IPS-18c (cell line): Measurements from ENCODE around the gene CLRN2.
"Not testable (repeated sequence)": the region's sequence is repeated elsewhere in the genome, so short reads cannot be mapped to it uniquely, and the experiment has no call there.

Experiments
- H3K4me3 ChIP-seq: 2 replicates; pipeline ENCODE4 v1.7.0; 2013; ENCODE audit warnings: low read depth, mild to moderate bottlenecking, low read length, moderate library complexity; ENCODE audit not compliant: insufficient read depth
- H3K9me3 ChIP-seq: one replicate; pipeline ENCODE4 v1.6.1; 2013; ENCODE audit warnings: mild to moderate bottlenecking, low read length, moderate library complexity; ENCODE audit not compliant: control insufficient read depth, insufficient read depth

CLRN2 gene

GRCh38 chr4:17526695-17527477 is 11.9 kb downstream of the CLRN2 start:
- Histone ChIP-seq H3K4me3 (no peak overlapping the region), H3K9me3 (no peaks in the 10 kb centered on the region)

DNA sequence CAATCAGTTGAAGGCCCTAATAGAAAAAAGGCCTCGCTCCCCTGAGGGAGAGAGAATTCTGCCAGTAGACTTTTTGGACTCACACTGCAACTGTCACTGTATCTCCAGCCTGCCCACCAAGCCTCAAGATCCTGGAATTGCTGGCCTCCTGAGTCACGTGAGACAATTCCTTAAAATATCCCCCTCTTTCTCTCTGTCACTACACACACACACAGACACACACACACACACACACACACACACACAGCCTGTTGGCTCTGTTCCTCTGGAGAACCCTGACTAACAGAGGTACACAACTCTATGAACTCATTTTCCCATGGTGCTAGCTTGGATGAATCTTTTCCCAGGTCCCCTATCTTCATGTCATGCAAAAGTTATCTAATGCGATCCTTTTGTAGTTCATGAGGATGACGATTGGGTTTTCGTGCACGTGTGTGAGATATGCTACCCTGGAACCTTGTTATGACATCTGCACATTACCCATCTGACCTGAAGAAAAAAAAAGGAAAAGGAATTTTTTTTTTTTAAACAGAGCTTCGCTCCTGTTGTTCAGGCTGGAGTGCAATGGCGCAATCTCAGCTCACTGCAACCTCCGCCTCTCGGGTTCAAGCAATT is 13.7 kb downstream of the CLRN2 start:
- no peak overlapping the region for H3K4me3 ChIP-seq
- no peaks in the 10 kb centered on the region for H3K9me3 ChIP-seq

- Histone ChIP-seq H3K4me3 (no peak overlapping the region), H3K9me3 (no peaks in the 10 kb centered on the region)
Observed at GRCh38 chr4:17531538-17532285, 16.7 kb downstream of the CLRN2 start.

GRCh38 chr4:17534705-17535104 is 19.7 kb downstream of the CLRN2 start:
- H3K9me3 ChIP-seq: no peaks in the 10 kb centered on the region
- H3K4me3 ChIP-seq: no peak overlapping the region

- no peak overlapping the region for H3K4me3 ChIP-seq
- no peaks in the 10 kb centered on the region for H3K9me3 ChIP-seq
Observed at GRCh38 chr4:17535242-17535641, 20.3 kb downstream of the CLRN2 start.

GRCh38 chr4:17535906-17536305 is 20.9 kb downstream of the CLRN2 start:
- no peak overlapping the region for H3K4me3 ChIP-seq

GRCh38 chr4:17537060-17537459 is 22.1 kb downstream of the CLRN2 start:
- not testable (repeated sequence) for H3K9me3 ChIP-seq, H3K4me3 ChIP-seq

More at GRCh38 chr4:17535906-17536305, 20.9 kb downstream of the CLRN2 start:
- no peaks in the 10 kb centered on the region for H3K9me3 ChIP-seq

DNA sequence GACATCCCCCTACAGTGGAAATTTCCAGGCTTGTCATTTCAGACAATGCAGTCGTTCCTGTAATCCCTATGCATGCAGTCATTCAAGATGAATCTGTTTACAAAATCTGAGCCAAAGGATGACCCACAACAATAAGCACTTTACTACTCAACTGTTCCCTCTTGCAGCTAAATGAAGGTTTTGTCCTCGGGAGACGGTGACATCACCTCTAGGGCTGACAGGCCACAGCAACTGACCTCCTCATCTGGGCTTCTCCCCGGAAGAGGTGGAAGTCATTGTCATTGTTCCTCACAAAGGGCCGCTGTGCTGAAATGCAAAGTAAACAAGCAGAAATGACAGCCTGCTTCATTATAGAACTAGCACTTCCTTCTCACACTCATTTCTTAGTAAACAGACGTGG is 29.2 kb downstream of the CLRN2 start:
- H3K4me3 ChIP-seq: no peak overlapping the region
- H3K9me3 ChIP-seq: no peaks in the 10 kb centered on the region

DNA sequence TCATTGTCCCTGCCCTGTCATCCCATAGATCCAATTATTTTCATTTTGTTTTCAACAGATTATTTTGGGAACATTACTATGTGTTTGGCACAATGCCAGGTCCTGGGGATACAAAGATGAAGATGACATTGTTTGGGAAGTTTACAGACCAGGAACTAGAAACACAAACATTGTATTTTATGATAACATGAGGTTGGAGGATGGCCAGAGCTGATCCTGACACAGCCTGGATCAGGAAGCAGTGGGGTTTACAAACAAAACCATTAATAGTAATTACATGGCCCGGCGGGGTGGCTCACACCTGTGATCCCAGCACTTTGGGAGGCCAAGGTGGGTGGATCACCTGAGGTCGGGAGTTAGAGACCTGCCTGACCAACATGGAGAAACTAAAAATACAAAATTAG is 29.9 kb downstream of the CLRN2 start:
- H3K4me3 ChIP-seq: no peak overlapping the region

GRCh38 chr4:17545374-17546140 is 30.6 kb downstream of the CLRN2 start:
- H3K9me3 ChIP-seq: no peaks in the 10 kb centered on the region
- H3K4me3 ChIP-seq: no peak overlapping the region

More for the DNA sequence above, 29.9 kb downstream of the CLRN2 start:
- no peaks in the 10 kb centered on the region for H3K9me3 ChIP-seq

- H3K4me3 ChIP-seq: no peak overlapping the region
- no peaks in the 10 kb centered on the region for H3K9me3 ChIP-seq
Observed at GRCh38 chr4:17546222-17546621, 31.3 kb downstream of the CLRN2 start.

GRCh38 chr4:17546678-17547077 is 31.7 kb downstream of the CLRN2 start:
- Histone ChIP-seq H3K4me3 (no peak overlapping the region), H3K9me3 (no peaks in the 10 kb centered on the region)

GRCh38 chr4:17550549-17550948 is 35.6 kb downstream of the CLRN2 start:
- H3K9me3 ChIP-seq: no peaks in the 10 kb centered on the region
- no peak overlapping the region for H3K4me3 ChIP-seq

DNA sequence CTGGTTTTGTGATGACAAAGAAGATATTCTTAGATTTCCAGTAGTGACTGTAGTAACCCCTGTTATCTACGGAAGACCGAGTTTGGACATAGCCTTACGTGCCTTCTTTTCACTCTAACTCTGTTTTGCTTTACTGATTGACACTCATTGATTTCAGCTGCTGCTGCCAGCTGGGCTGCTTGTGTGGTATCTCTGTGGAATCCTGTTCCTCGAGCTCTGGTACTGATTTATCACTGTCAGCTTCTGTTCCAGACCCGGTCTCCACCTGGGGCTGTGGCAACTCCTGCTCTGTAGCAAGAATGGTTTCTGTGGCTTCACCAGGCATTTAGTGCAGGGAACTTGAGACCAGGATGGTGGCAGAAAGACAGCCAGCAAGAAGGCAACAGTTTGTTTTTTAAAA is 37.5 kb downstream of the CLRN2 start:
- no peak overlapping the region for H3K4me3 ChIP-seq
- H3K9me3 ChIP-seq: no peaks in the 10 kb centered on the region

GRCh38 chr4:17554568-17554967 is 39.6 kb downstream of the CLRN2 start:
- Histone ChIP-seq H3K9me3 (no peaks in the 10 kb centered on the region), H3K4me3 (no peak overlapping the region)

GRCh38 chr4:17556498-17556897 is 41.5 kb downstream of the CLRN2 start:
- Histone ChIP-seq H3K9me3 (no peaks in the 10 kb centered on the region), H3K4me3 (no peak overlapping the region)

DNA sequence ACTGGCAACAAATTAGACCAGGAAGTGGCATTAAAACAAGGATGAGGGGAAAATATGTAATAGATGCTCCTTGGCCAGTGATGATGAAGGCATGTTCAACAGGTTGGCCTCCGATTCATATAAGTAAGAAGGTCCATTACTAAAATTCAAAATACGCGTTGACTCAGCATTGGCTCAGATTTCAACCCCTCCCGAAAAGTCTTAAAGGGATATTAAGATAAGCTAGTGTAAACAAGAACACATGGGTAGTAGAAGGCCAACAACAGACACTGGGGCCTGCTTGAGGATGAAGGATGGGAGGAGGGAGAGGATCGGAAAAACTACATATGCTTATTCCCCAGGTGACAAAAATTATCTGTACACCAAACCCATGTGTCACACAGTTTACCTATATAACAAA is 42.9 kb downstream of the CLRN2 start:
- H3K9me3 ChIP-seq: no peaks in the 10 kb centered on the region
- no peak overlapping the region for H3K4me3 ChIP-seq
